ENCODE measurements around the gene MAF.

Gene MAF

DNA sequence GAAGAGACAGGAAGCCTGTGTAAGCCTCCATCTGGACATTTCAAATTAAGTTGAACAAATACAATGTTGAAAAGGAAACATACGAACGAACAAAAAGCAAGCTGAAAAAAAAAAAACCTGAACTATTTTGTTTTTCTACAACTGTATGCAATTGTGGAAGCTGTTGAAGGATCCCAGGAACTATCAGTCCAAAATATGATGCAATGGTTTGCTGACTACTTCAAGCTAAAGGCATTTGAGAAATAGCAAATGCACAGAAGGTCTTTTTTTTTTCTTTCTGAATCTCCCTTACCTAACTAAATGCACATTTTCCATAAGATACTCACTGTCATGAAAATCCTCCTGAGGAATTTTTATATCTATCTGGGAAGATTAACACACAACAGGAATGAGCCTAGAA lies 40.2 kb downstream of the MAF start:
- DNase-seq (ENCODE audit: low read depth): no peak
- no peak overlapping the region for H3K4me3 ChIP-seq (ENCODE audit: low read length)
- TF ChIP-seq, protein P1, sequence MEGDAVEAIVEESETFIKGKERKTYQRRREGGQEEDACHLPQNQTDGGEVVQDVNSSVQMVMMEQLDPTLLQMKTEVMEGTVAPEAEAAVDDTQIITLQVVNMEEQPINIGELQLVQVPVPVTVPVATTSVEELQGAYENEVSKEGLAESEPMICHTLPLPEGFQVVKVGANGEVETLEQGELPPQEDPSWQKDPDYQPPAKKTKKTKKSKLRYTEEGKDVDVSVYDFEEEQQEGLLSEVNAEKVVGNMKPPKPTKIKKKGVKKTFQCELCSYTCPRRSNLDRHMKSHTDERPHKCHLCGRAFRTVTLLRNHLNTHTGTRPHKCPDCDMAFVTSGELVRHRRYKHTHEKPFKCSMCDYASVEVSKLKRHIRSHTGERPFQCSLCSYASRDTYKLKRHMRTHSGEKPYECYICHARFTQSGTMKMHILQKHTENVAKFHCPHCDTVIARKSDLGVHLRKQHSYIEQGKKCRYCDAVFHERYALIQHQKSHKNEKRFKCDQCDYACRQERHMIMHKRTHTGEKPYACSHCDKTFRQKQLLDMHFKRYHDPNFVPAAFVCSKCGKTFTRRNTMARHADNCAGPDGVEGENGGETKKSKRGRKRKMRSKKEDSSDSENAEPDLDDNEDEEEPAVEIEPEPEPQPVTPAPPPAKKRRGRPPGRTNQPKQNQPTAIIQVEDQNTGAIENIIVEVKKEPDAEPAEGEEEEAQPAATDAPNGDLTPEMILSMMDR (IDR thresholded peaks at IDR 0.05; ENCODE audit: insufficient read depth, low read depth, low read length, missing control alignments): no peak

DNA sequence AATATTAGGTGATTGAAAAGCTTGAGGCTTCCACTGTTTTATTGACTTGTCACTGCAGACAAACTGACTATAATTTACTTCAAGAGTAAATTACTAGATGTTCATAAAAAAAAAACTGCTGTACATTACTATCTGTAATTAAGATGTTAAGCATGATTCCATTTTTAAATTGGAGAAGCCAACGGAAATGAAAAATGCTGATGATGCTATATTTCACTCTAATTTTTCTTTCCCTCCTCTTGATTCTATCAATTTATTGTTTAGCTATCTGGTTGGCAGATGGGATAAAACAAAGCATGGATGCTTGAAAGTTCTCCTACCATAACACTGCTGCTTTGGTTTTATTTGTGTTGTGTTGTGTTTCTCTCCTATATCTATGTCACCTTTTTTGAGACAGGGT lies 41.0 kb downstream of the MAF start:
- TF ChIP-seq, protein P1 (IDR thresholded peaks at IDR 0.05; ENCODE audit: insufficient read depth, low read depth, low read length, missing control alignments): no peak
- DNase-seq (ENCODE audit: low read depth): no peak

DNA sequence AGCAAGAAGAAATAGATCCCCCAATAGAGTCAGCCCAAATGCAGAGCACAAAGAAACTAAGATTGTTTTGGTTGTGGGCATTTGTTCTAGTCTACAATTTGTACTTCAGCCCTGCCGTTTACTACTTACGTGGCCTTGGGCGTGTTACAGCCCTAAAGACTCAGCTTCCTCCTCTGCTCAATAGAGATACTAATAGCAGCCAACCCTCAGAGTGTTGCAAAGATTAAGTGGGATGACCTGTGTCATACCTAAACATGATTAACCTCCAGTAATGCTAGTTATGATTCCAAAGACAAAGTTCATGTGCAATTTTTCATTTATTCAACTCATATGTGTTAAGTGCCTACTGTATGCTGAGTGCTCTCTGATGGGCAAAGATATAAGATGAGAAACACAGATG lies 43.1 kb downstream of the MAF start:
- H3K4me3 ChIP-seq (ENCODE audit: low read length): no peak overlapping the region
- no peak for DNase-seq (ENCODE audit: low read depth)
- TF ChIP-seq, protein P1 (IDR thresholded peaks at IDR 0.05; ENCODE audit: insufficient read depth, low read depth, low read length, missing control alignments): no peak

More for the DNA sequence above, 41.0 kb downstream of the MAF start:
- no peak overlapping the region for H3K4me3 ChIP-seq (ENCODE audit: low read length)

DNA sequence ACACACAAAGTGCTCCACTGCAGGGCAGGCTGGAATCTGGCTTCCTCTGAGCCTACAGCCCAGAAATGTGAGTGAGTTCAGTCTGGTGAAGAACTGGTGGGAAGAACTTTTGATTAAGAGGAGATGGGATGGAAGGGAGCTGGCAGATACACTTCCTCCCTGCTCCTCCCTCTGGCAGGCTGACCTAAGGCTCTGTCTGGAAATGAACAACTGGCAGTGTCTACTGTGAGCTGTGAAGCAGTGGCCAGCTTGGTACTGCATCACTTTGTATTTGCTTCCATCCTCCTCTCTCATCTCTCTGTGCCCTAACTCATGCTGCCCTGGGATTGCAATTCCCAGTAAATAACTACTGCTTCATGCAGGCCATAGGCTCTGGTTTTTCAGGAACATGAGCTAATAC lies 45.6 kb downstream of the MAF start:
- TF ChIP-seq, protein P1 (IDR thresholded peaks at IDR 0.05; ENCODE audit: insufficient read depth, low read depth, low read length, missing control alignments): no peak
- H3K4me3 ChIP-seq (ENCODE audit: low read length): no peak overlapping the region
- no peak for DNase-seq (ENCODE audit: low read depth)

DNA sequence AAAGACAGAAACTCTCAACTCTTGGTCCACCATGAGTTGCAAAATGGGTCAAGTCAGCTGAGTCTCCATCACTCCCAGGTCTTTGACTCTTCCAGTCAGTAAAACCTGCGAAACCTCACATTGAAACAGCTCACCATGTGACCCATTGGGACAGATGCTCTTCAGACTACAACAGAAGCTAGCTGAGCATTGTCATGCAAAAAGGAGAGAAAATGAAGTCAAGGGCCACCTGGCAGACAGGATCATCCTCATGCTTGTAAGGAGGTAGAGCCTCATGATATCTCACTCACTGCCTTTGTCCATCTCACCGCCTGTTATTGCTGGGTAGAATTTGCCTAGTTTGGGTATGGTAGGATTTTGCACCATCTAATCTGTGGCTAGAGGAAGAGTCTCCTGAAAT lies 50.2 kb downstream of the MAF start:
- TF ChIP-seq, protein P1 (IDR thresholded peaks at IDR 0.05; ENCODE audit: insufficient read depth, low read depth, low read length, missing control alignments): no peak
- no peak for DNase-seq (ENCODE audit: low read depth)
- H3K4me3 ChIP-seq (ENCODE audit: low read length): no peak overlapping the region

DNA sequence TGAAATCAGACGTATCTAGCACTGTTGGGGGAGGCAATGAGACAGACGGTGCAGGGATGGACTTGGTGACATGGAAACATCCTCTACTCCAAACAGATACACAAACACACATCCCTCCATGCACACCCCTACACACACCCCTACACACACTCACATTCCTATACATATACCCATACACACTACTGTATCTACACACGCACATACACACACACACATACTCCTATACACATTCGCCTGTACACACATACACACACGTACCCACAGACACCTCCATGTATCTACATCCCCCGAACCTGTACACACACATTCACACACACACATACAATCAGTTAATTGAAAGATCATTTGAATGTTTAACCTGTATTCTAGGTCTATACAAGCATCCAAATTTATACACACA lies 53.5 kb downstream of the MAF start:
- TF ChIP-seq, protein P1 (IDR thresholded peaks at IDR 0.05; ENCODE audit: insufficient read depth, low read depth, low read length, missing control alignments): no peak

More for the DNA sequence above, 53.5 kb downstream of the MAF start:
- no peak for DNase-seq (ENCODE audit: low read depth)
- H3K4me3 ChIP-seq (ENCODE audit: low read length): no peak overlapping the region
